H1 (cell line): ENCODE results near the gene ADCY9. TPM values are rescaled to one million over a fixed set of nuclear protein-coding genes. Genes with fewer than 3 reads are reported as not detected.

ENCODE experiments used
- ATF2 ChIP-seq: IDR thresholded peaks from 2 replicates; pipeline ENCODE4 v1.6.1; 2012; ENCODE audit warnings: low read length, inconsistent platforms
- BRCA1 ChIP-seq: IDR thresholded peaks from 2 replicates; pipeline ENCODE4 v1.6.1; 2012; ENCODE audit warnings: low read depth, low read length, improper control_type of control experiment
- EP300 ChIP-seq, 2 experiments: IDR thresholded peaks; 1 replicate in 1 of 2; 2 replicates in 1 of 2; pipeline ENCODE4 v1.6.1; 2011 to 2012; ENCODE audit warnings: low read depth in 2 of 2, low read length in 2 of 2, mild to moderate bottlenecking in 2 of 2, borderline replicate concordance in 1 of 2, inconsistent platforms in 1 of 2, moderate library complexity in 1 of 2
- KDM4A ChIP-seq: IDR thresholded peaks from one replicate; pipeline ENCODE4 v1.7.1; 2012; ENCODE audit warnings: low read depth, mild to moderate bottlenecking, moderate library complexity, low read length, inconsistent platforms; ENCODE audit not compliant: severe bottlenecking
- PHF8 ChIP-seq: fragments of 200-600 bp; sonication (generic); conservative IDR thresholded peaks from 2 replicates; pipeline ENCODE4 v1.7.1; 2012; ENCODE audit warnings: low read depth, mild to moderate bottlenecking, inconsistent platforms, low read length, moderate library complexity
- POLR2A ChIP-seq, 2 experiments: IDR thresholded peaks; 1 replicate in 1 of 2; 2 replicates in 1 of 2; pipeline ENCODE4 v1.6.1; 2011; ENCODE audit warnings: low read depth in 2 of 2, low read length in 2 of 2, mild to moderate bottlenecking in 2 of 2; ENCODE audit errors: control extremely low read depth in 1 of 2
- RNF2 ChIP-seq: fragments of 200-900, 300-1000 bp; sonication (generic); IDR thresholded peaks from 2 replicates; pipeline ENCODE4 v1.7.1; 2016; ENCODE audit warnings: borderline replicate concordance, low read depth, mild to moderate bottlenecking, antibody characterized with exemption, low read length; ENCODE audit not compliant: poor library complexity, severe bottlenecking; ENCODE audit errors: missing control alignments
- SIRT6 ChIP-seq: IDR thresholded peaks from one replicate; pipeline ENCODE4 v1.7.1; 2012; ENCODE audit warnings: low read length, inconsistent platforms
- SP4 ChIP-seq: IDR thresholded peaks from 2 replicates; pipeline ENCODE4 v1.6.1; 2012; ENCODE audit warnings: low read length, inconsistent platforms
- TAF1 ChIP-seq: IDR thresholded peaks from 2 replicates; pipeline ENCODE4 v1.6.1; 2011; ENCODE audit warnings: mild to moderate bottlenecking, low read depth, low read length
- polyA plus RNA-seq, 7 experiments: library from polyadenylated mRNA; depleted of rRNA in 3 of 7; stranded (reverse) in 5 of 7; unstranded in 2 of 7; fragments of >200 nt in 5 of 7; fragments of 200-250 nt in 2 of 7; gene quantifications; 1 replicate in 5 of 7; 2 replicates in 1 of 7; 4 replicates in 1 of 7; pipeline versions ENCODE4 v1.2.1 to v1.2.3, GENCODE V29; 2011 to 2013; ENCODE audit warnings: missing spikeins in 2 of 7, mixed read lengths in 2 of 7
- total RNA-seq: library from RNA; stranded (reverse); fragmentation: NEBNext Ultra II Directional; extraction: Animal tissue kit (Norgen Biotek cat#: 25700); gene quantifications from 2 replicates; pipeline ENCODE4 v1.2.1, GENCODE V29; 2021

ADCY9 gene
- total and polyA plus RNA-seq, 2 of the 8 experiments (the other 6 are each of a cell fraction or from before 2014, with no cell fraction given) = 5.4 to 13.1 TPM

- TF ChIP-seq RNF2 (no peak), PHF8 (no peak), KDM4A (no peak), ATF2 (no peak), SIRT6 (no peak), SP4 (no peak), EP300 (IDR thresholded peaks at IDR 0.05; ENCODE audit: borderline replicate concordance in 1 of 2, low read depth in 2 of 2, low read length in 2 of 2) (no peak), TAF1 (no peak), BRCA1 (no peak), POLR2A (IDR thresholded peaks at IDR 0.05; ENCODE audit: control extremely low read depth in 1 of 2, low read depth in 2 of 2, low read length in 2 of 2) (no peak)
- TF ChIP-seq, all 59 proteins: peak for 0
Measured at GRCh38 chr16:3952737-3953131, 163.5 kb downstream of the ADCY9 start (continued).
